ENCODE data around the gene PPFIA3.

PPFIA3 gene

GRCh38 chr19:49194408-49194807, 75.1 kb downstream of the PPFIA3 start:
- no peak for TF ChIP-seq GATA3 (IDR thresholded peaks at IDR 0.05; ENCODE audit: low read depth, low read length)
- no peak for TF ChIP-seq GATA2 (IDR thresholded peaks at IDR 0.05; ENCODE audit: low read depth, low read length)

DNA sequence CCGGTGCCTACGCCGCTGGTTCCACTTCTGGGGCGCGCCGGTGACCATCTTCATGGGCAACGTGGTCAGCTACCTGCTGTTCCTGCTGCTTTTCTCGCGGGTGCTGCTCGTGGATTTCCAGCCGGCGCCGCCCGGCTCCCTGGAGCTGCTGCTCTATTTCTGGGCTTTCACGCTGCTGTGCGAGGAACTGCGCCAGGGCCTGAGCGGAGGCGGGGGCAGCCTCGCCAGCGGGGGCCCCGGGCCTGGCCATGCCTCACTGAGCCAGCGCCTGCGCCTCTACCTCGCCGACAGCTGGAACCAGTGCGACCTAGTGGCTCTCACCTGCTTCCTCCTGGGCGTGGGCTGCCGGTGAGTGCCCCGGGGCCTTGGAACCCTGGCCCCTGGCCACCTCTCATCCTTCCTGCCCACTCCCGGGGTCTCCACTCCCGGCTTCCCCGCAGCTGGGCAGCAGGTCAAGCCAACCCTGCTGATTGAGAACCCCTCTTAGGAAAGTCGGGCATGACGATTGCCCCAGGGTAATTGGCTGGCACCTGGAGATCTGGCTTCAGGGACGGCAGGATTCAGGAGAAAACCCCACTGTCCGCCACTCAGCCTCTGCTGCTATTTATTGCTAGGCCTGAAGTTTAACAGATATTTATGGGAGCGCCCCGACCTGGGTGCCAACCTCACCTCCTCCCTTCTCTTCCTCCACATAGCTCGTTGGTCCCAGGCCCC, 77.3 kb downstream of the PPFIA3 start:
- TF ChIP-seq GATA2 (IDR thresholded peaks at IDR 0.05; ENCODE audit: low read depth, low read length) (no peak), GATA3 (IDR thresholded peaks at IDR 0.05; ENCODE audit: low read depth, low read length) (no peak)

- TF ChIP-seq GATA3 (IDR thresholded peaks at IDR 0.05; ENCODE audit: low read depth, low read length) (no peak), GATA2 (IDR thresholded peaks at IDR 0.05; ENCODE audit: low read depth, low read length) (no peak)
Measured at GRCh38 chr19:49200238-49200862, 81.0 kb downstream of the PPFIA3 start.

Data from SH-SY5Y (cell line).